WTC11 (cell line): Measurements from ENCODE around the gene MEX3D. TPM values are rescaled to one million over a fixed set of nuclear protein-coding genes. Genes with fewer than 3 reads are reported as not detected.

Experiments
- ARID4B ChIP-seq: sonication (generic); formaldehyde crosslinking; IDR thresholded peaks from 2 replicates; pipeline ENCODE4 v1.8.0; 2023; ENCODE audit warnings: missing genetic modification reagents, mild to moderate bottlenecking, borderline replicate concordance
- ATF1 ChIP-seq: sonication (generic); formaldehyde crosslinking; IDR thresholded peaks from 2 replicates; pipeline ENCODE4 v1.8.1; 2023; ENCODE audit warnings: mild to moderate bottlenecking, moderate library complexity, missing genetic modification reagents
- ATF3 ChIP-seq: sonication (generic); formaldehyde crosslinking; conservative IDR thresholded peaks from 2 replicates; pipeline ENCODE4 v1.8.1; 2022; ENCODE audit warnings: mild to moderate bottlenecking, missing genetic modification reagents
- CBFB ChIP-seq: sonication (generic); formaldehyde crosslinking; IDR thresholded peaks from 2 replicates; pipeline ENCODE4 v1.8.1; 2022; ENCODE audit warnings: mild to moderate bottlenecking, low read depth, missing genetic modification reagents
- CREM ChIP-seq: sonication (generic); formaldehyde crosslinking; IDR thresholded peaks from 2 replicates; pipeline ENCODE4 v1.8.1; 2022; ENCODE audit warnings: mild to moderate bottlenecking, missing genetic modification reagents, moderate library complexity
- E2F5 ChIP-seq: sonication (generic); formaldehyde crosslinking; IDR thresholded peaks from 2 replicates; pipeline ENCODE4 v1.8.1; 2022; ENCODE audit warnings: mild to moderate bottlenecking, moderate library complexity, missing genetic modification reagents
- ELF4 ChIP-seq: sonication (generic); formaldehyde crosslinking; IDR thresholded peaks from 2 replicates; pipeline ENCODE4 v1.8.1; 2022; ENCODE audit warnings: low read depth, mild to moderate bottlenecking, moderate library complexity, missing genetic modification reagents
- FOXJ3 ChIP-seq: sonication (generic); formaldehyde crosslinking; IDR thresholded peaks from 2 replicates; pipeline ENCODE4 v1.9.0; 2021; ENCODE audit warnings: missing genetic modification reagents, mild to moderate bottlenecking, borderline replicate concordance
- FOXP1 ChIP-seq: sonication (generic); formaldehyde crosslinking; IDR thresholded peaks from 2 replicates; pipeline ENCODE4 v1.8.0; 2022; ENCODE audit warnings: missing genetic modification reagents, mild to moderate bottlenecking, moderate library complexity, borderline replicate concordance
- IRF1 ChIP-seq: sonication (generic); formaldehyde crosslinking; IDR thresholded peaks from 2 replicates; pipeline ENCODE4 v1.8.0; 2023; ENCODE audit warnings: missing genetic modification reagents
- JAZF1 ChIP-seq: fragments of 250-450 bp; sonication (Bioruptor Pico); IDR thresholded peaks from 2 replicates; pipeline ENCODE4 v1.9.0; 2021; ENCODE audit warnings: moderate library complexity, mild to moderate bottlenecking, inconsistent platforms
- JUN ChIP-seq: sonication (generic); formaldehyde crosslinking; IDR thresholded peaks from 2 replicates; pipeline ENCODE4 v1.8.0; 2023; ENCODE audit warnings: mild to moderate bottlenecking, missing genetic modification reagents
- MXD4 ChIP-seq: fragments of 250-450 bp; sonication (Bioruptor Pico); IDR thresholded peaks from 2 replicates; pipeline ENCODE4 v1.8.0; 2021; ENCODE audit warnings: mild to moderate bottlenecking, moderate library complexity, borderline replicate concordance
- NFATC4 ChIP-seq: fragments of 250-450 bp; sonication (Bioruptor Pico); IDR thresholded peaks from 2 replicates; pipeline ENCODE4 v1.9.0; 2021; ENCODE audit warnings: mild to moderate bottlenecking
- NR2C2 ChIP-seq: sonication (generic); formaldehyde crosslinking; IDR thresholded peaks from 2 replicates; pipeline ENCODE4 v1.8.0; 2022; ENCODE audit warnings: mild to moderate bottlenecking, missing genetic modification reagents
- PRDM15 ChIP-seq: sonication (generic); formaldehyde crosslinking; IDR thresholded peaks from 2 replicates; pipeline ENCODE4 v1.8.0; 2022; ENCODE audit warnings: missing genetic modification reagents
- SOX15 ChIP-seq: fragments of 250-450 bp; sonication (Bioruptor Pico); IDR thresholded peaks from 2 replicates; pipeline ENCODE4 v1.9.0; 2021; ENCODE audit warnings: mild to moderate bottlenecking
- TEAD1 ChIP-seq: sonication (generic); formaldehyde crosslinking; IDR thresholded peaks from 2 replicates; pipeline ENCODE4 v1.8.0; 2022; ENCODE audit warnings: mild to moderate bottlenecking, missing genetic modification reagents
- TEAD4 ChIP-seq: sonication (generic); formaldehyde crosslinking; IDR thresholded peaks from 2 replicates; pipeline ENCODE4 v1.8.0; 2022; ENCODE audit warnings: mild to moderate bottlenecking, missing genetic modification reagents
- TP53 ChIP-seq: sonication (generic); formaldehyde crosslinking; IDR thresholded peaks from 2 replicates; pipeline ENCODE4 v1.8.1; 2023; ENCODE audit warnings: mild to moderate bottlenecking, missing genetic modification reagents
- ZMAT4 ChIP-seq: fragments of 250-450 bp; sonication (Bioruptor Pico); IDR thresholded peaks from 2 replicates; pipeline ENCODE4 v1.9.0; 2021; ENCODE audit warnings: mild to moderate bottlenecking
- ZNF281 ChIP-seq: sonication (generic); formaldehyde crosslinking; IDR thresholded peaks from 2 replicates; pipeline ENCODE4 v1.8.0; 2023; ENCODE audit warnings: mild to moderate bottlenecking, missing genetic modification reagents
- ZSCAN18 ChIP-seq: fragments of 250-450 bp; sonication (Bioruptor Pico); IDR thresholded peaks from 2 replicates; pipeline ENCODE4 v2.1.2; 2022; ENCODE audit warnings: mild to moderate bottlenecking, moderate library complexity
- total RNA-seq: library from RNA; stranded (reverse); gene quantifications from 3 replicates; pipeline ENCODE4 v1.2.3, GENCODE V29; 2021

MEX3D gene
- total RNA-seq, 1 experiment from 2014 or later: 69.5 TPM

GRCh38 chr19:1592024-1592754 is 24.1 kb upstream of the MEX3D start (continued):
- TF ChIP-seq PRDM15 (CRISPR knock-in tag) (no peak), ZSCAN18 (CRISPR knock-in tag) (no peak), SOX15 (CRISPR knock-in tag) (no peak), JAZF1 (CRISPR knock-in tag) (no peak), MXD4 (CRISPR knock-in tag) (no peak), ELF4 (CRISPR knock-in tag) (no peak), NFATC4 (CRISPR knock-in tag) (no peak), TP53 (CRISPR knock-in tag) (peak; percentile 91), TEAD4 (peak; percentile 31; the same call in 1 of the 2 replicates), JUN (CRISPR knock-in tag) (peak; percentile 32; the same call in 1 of the 2 replicates), CBFB (CRISPR knock-in tag) (0 out of 2 replicates have a peak, but pooled peaks have one; percentile 88), E2F5 (CRISPR knock-in tag) (no peak), ATF3 (no peak), TEAD1 (CRISPR knock-in tag) (peak; percentile 87), FOXJ3 (CRISPR knock-in tag) (no peak), ZMAT4 (CRISPR knock-in tag) (no peak), ATF1 (CRISPR knock-in tag) (no peak), IRF1 (CRISPR knock-in tag) (no peak), ARID4B (peak; percentile 85), NR2C2 (peak; percentile 34; the same call in 1 of the 2 replicates), FOXP1 (CRISPR knock-in tag) (peak; percentile 95), CREM (peak; percentile 82; the same call in 1 of the 2 replicates), ZNF281 (CRISPR knock-in tag) (no peak)
